Activated T-helper 17 cell treated with anti-CD3 and anti-CD28 coated beads, Interleukin-2, amount 50 U/mL, for 72 hours (primary cell): ENCODE data around the gene PODN. TPM values are rescaled to one million over a fixed set of nuclear protein-coding genes. Genes with fewer than 3 reads are reported as not detected.

Experiments
- ATAC-seq: fragments of 150-1000 bp; cut with Tn5 transposase; replicated peaks from 2 replicates; pipeline ENCODE4 v1.10.0; 2021; ENCODE audit warnings: mild to moderate bottlenecking, moderate library complexity
- H3K27ac Mint-ChIP-seq: one replicate; pipeline ENCODE4 v1.8.0; 2022; ENCODE audit warnings: mixed read lengths
- H3K27me3 Mint-ChIP-seq: one replicate; pipeline ENCODE4 v1.8.0; 2022; ENCODE audit warnings: mixed read lengths
- H3K36me3 Mint-ChIP-seq: one replicate; pipeline ENCODE4 v1.8.0; 2022; ENCODE audit warnings: low read depth, mild to moderate bottlenecking, mixed read lengths
- H3K4me1 Mint-ChIP-seq: one replicate; pipeline ENCODE4 v1.8.0; 2022; ENCODE audit warnings: mixed read lengths
- H3K4me3 Mint-ChIP-seq: one replicate; pipeline ENCODE4 v1.8.0; 2022; ENCODE audit warnings: mild to moderate bottlenecking, mixed read lengths
- H3K9me3 Mint-ChIP-seq: one replicate; pipeline ENCODE4 v1.8.0; 2022; ENCODE audit warnings: mixed read lengths
- total RNA-seq, 2 donors: library from RNA; stranded (reverse); gene quantifications; one replicate each; pipeline ENCODE4 v1.2.3, GENCODE V29; 2022

PODN gene
- total RNA-seq, 2 donors from 2014 or later = not detected

- Mint-ChIP-seq H3K4me1 (no peaks in the 10 kb centered on the region), H3K36me3 (no peaks in the 10 kb centered on the region), H3K27ac (no peak overlapping the region), H3K27me3 (no peaks in the 10 kb centered on the region), H3K4me3 (no peak overlapping the region), H3K9me3 (no peaks in the 10 kb centered on the region)
- no peak for ATAC-seq
Measured at GRCh38 chr1:53086491-53087070, 24.6 kb downstream of the PODN start.

GRCh38 chr1:53087332-53088285 is 25.6 kb downstream of the PODN start:
- Mint-ChIP-seq H3K9me3 (no peaks in the 10 kb centered on the region), H3K36me3 (no peaks in the 10 kb centered on the region), H3K4me3 (no peak overlapping the region), H3K27me3 (no peaks in the 10 kb centered on the region), H3K27ac (no peak overlapping the region), H3K4me1 (no peaks in the 10 kb centered on the region)
- ATAC-seq = no peak

GRCh38 chr1:53088616-53089300 is 26.7 kb downstream of the PODN start:
- Mint-ChIP-seq H3K4me3 (no peak overlapping the region), H3K4me1 (no peaks in the 10 kb centered on the region), H3K27me3 (no peaks in the 10 kb centered on the region), H3K27ac (no peak overlapping the region), H3K9me3 (no peaks in the 10 kb centered on the region), H3K36me3 (no peaks in the 10 kb centered on the region)
- ATAC-seq = no peak

- H3K9me3 Mint-ChIP-seq = no peaks in the 10 kb centered on the region
- H3K27me3 Mint-ChIP-seq = no peaks in the 10 kb centered on the region
- ATAC-seq = no peak
- H3K36me3 Mint-ChIP-seq = no peaks in the 10 kb centered on the region
- no peak overlapping the region for H3K27ac Mint-ChIP-seq
- no peak overlapping the region for H3K4me3 Mint-ChIP-seq
- no peaks in the 10 kb centered on the region for H3K4me1 Mint-ChIP-seq
Measured at GRCh38 chr1:53089478-53090226, 27.6 kb downstream of the PODN start.

- ATAC-seq = no peak
- Mint-ChIP-seq H3K4me3 (no peak overlapping the region), H3K27me3 (no peaks in the 10 kb centered on the region), H3K4me1 (no peaks in the 10 kb centered on the region), H3K27ac (no peak overlapping the region), H3K36me3 (no peaks in the 10 kb centered on the region), H3K9me3 (no peaks in the 10 kb centered on the region)
Measured at GRCh38 chr1:53090227-53091147, 28.5 kb downstream of the PODN start.

- no peaks in the 10 kb centered on the region for H3K9me3 Mint-ChIP-seq
- H3K4me3 Mint-ChIP-seq = no peak overlapping the region
- no peaks in the 10 kb centered on the region for H3K36me3 Mint-ChIP-seq
- H3K4me1 Mint-ChIP-seq = no peaks in the 10 kb centered on the region
- H3K27me3 Mint-ChIP-seq = no peaks in the 10 kb centered on the region
- no peak overlapping the region for H3K27ac Mint-ChIP-seq
- ATAC-seq = no peak
Measured at GRCh38 chr1:53091841-53092645, 30.0 kb downstream of the PODN start.

GRCh38 chr1:53092659-53093450 is 30.8 kb downstream of the PODN start:
- H3K4me3 Mint-ChIP-seq = no peak overlapping the region
- ATAC-seq = no peak
- H3K9me3 Mint-ChIP-seq = no peaks in the 10 kb centered on the region

GRCh38 chr1:53093451-53093754 is 31.4 kb downstream of the PODN start:
- no peak for ATAC-seq
- Mint-ChIP-seq H3K27me3 (no peaks in the 10 kb centered on the region), H3K4me1 (no peaks in the 10 kb centered on the region), H3K27ac (no peak overlapping the region), H3K4me3 (no peak overlapping the region), H3K36me3 (no peaks in the 10 kb centered on the region), H3K9me3 (no peaks in the 10 kb centered on the region)

More at GRCh38 chr1:53092659-53093450, 30.8 kb downstream of the PODN start:
- H3K27ac Mint-ChIP-seq = no peak overlapping the region
- no peaks in the 10 kb centered on the region for H3K36me3 Mint-ChIP-seq
- H3K27me3 Mint-ChIP-seq = no peaks in the 10 kb centered on the region
- H3K4me1 Mint-ChIP-seq = no peaks in the 10 kb centered on the region

- no peak overlapping the region for H3K4me3 Mint-ChIP-seq
- H3K27ac Mint-ChIP-seq = no peak overlapping the region
- H3K27me3 Mint-ChIP-seq = no peaks in the 10 kb centered on the region
- ATAC-seq = no peak
- H3K9me3 Mint-ChIP-seq = no peaks in the 10 kb centered on the region
- no peaks in the 10 kb centered on the region for H3K4me1 Mint-ChIP-seq
- H3K36me3 Mint-ChIP-seq = no peaks in the 10 kb centered on the region
Measured at GRCh38 chr1:53093778-53094532, 31.9 kb downstream of the PODN start.

- Mint-ChIP-seq H3K36me3 (no peaks in the 10 kb centered on the region), H3K27ac (no peak overlapping the region), H3K4me1 (no peaks in the 10 kb centered on the region), H3K9me3 (no peaks in the 10 kb centered on the region), H3K4me3 (no peak overlapping the region), H3K27me3 (no peaks in the 10 kb centered on the region)
- no peak for ATAC-seq
Measured at GRCh38 chr1:53094533-53094919, 32.5 kb downstream of the PODN start.

GRCh38 chr1:53104289-53104913 is 42.4 kb downstream of the PODN start:
- Mint-ChIP-seq H3K9me3 (no peaks in the 10 kb centered on the region), H3K27me3 (no peaks in the 10 kb centered on the region), H3K4me3 (no peak overlapping the region), H3K36me3 (no peaks in the 10 kb centered on the region), H3K27ac (no peak overlapping the region), H3K4me1 (no peaks in the 10 kb centered on the region)
- ATAC-seq = no peak

GRCh38 chr1:53107090-53107489 is 45.1 kb downstream of the PODN start:
- no peaks in the 10 kb centered on the region for H3K36me3 Mint-ChIP-seq
- H3K27ac Mint-ChIP-seq = no peak overlapping the region
- H3K4me1 Mint-ChIP-seq = peaks cover 9% of the 10 kb centered on the region
- H3K9me3 Mint-ChIP-seq = no peaks in the 10 kb centered on the region
- no peak overlapping the region for H3K4me3 Mint-ChIP-seq
- ATAC-seq = no peak
- H3K27me3 Mint-ChIP-seq = no peaks in the 10 kb centered on the region
